ES-I3 (cell line): ENCODE results near the gene CDC42EP3.

Experiments
- H3K36me3 ChIP-seq: 2 replicates; pipeline ENCODE4 v1.6.1; 2013; ENCODE audit warnings: mild to moderate bottlenecking, low read length, control low read depth, moderate library complexity; ENCODE audit not compliant: insufficient read depth
- H3K4me1 ChIP-seq: 2 replicates; pipeline ENCODE4 v1.6.1; 2013; ENCODE audit warnings: mild to moderate bottlenecking, control low read depth, low read length; ENCODE audit not compliant: insufficient read depth
- H3K9ac ChIP-seq: 2 replicates; pipeline ENCODE4 v1.6.1; 2013; ENCODE audit warnings: low read depth, mild to moderate bottlenecking, low read length, moderate library complexity
- H3K9me3 ChIP-seq: 2 replicates; pipeline ENCODE4 v1.6.1; 2013; ENCODE audit warnings: mild to moderate bottlenecking, low read length, moderate library complexity; ENCODE audit not compliant: control insufficient read depth, insufficient read depth

CDC42EP3 gene

DNA sequence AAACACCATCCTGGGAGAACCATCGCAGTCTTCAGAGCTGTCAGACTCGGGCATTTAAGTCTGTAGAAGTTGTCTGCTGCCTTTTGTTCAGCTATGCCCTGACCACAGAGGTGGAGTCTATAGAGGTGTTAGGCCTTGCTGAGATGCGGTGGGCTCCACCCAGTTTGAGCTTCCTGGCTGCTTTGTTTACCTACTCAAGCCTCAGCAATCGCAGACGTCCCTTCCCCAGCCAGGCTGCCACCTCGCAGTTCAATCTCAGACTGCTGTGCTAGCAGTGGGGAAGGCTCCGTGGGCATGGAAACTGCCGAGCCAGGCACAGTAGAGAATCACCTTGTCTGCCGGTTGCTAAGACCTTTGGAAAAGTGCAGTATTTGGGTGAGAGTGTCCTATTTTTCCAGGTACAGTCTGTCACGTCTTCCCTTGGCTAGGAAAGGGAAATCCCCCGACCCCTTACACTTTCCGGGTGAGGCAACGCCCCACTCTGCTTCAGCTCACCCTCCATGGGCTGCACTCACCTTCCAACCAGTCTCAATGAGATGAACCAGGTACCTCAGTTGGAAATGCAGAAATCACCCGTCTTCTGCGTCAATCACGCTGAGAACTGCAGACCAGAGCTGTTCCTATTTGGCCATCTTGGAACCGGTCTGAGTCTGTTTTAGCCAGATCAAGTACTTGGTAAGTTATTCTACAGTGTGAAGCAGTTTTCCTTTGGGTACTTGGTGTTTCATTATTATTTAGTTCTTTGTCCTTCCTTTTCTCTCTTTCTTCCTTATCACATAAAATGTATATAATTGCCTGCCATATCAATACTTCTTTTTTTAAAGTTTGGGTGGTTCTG, 71.5 kb downstream of the CDC42EP3 start:
- H3K4me1 ChIP-seq: no peaks in the 10 kb centered on the region
- H3K36me3 ChIP-seq: no peaks in the 10 kb centered on the region
- H3K9ac ChIP-seq: no peak overlapping the region
- no peaks in the 10 kb centered on the region for H3K9me3 ChIP-seq

DNA sequence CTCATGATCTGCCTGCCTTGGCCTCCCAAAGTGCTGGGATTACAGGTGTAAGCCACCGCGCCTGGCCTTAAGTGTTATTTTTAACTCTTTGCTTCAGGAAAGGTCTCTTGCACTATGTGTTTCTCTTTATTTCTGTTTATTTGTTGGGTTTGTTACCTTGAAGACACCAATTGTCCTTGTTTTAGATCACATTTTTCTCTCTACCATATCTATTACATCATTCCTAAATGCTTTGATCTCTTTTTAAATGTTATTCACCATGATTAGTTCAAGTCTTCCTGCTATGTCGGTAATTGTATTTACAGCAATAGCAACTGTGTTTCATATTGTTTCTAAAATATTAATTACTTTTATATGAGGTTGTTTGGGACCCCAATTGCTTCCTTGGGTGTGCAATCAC, 77.7 kb downstream of the CDC42EP3 start:
- peaks cover 12% of the 10 kb centered on the region for H3K4me1 ChIP-seq
- no peaks in the 10 kb centered on the region for H3K36me3 ChIP-seq
- H3K9me3 ChIP-seq: peaks cover 4% of the 10 kb centered on the region; the same call in 1 of the 2 replicates
- no peak overlapping the region for H3K9ac ChIP-seq

DNA sequence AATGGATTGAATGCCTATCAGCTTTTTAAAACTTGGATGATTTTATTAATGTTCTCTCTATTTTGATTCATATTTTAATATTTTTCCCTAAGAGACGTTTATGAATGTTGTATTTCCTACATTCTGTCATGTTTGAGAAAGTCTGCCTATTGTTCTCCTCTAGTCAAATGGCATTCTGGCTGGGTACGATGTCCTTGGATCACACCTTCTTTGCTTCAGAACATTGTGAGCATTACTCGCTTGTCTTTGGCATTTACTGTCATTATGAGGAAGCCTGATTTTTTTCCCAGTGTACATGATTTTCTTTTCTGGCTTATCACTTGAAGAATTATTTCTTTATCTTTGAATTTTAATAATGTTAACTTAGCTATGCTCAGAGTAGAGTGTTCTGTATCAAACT, 78.4 kb downstream of the CDC42EP3 start:
- H3K9ac ChIP-seq: no peak overlapping the region
- peaks cover 4% of the 10 kb centered on the region; the same call in 1 of the 2 replicates for H3K9me3 ChIP-seq
- H3K4me1 ChIP-seq: peaks cover 19% of the 10 kb centered on the region
- H3K36me3 ChIP-seq: no peaks in the 10 kb centered on the region
